ENCODE data around the gene TBC1D22A. TPM values are rescaled to one million over a fixed set of nuclear protein-coding genes. Genes with fewer than 3 reads are reported as not detected.

TBC1D22A gene
- total RNA-seq, 3 donors from 2014 or later: 35.6 to 51.9 (median 41.8) TPM

DNA sequence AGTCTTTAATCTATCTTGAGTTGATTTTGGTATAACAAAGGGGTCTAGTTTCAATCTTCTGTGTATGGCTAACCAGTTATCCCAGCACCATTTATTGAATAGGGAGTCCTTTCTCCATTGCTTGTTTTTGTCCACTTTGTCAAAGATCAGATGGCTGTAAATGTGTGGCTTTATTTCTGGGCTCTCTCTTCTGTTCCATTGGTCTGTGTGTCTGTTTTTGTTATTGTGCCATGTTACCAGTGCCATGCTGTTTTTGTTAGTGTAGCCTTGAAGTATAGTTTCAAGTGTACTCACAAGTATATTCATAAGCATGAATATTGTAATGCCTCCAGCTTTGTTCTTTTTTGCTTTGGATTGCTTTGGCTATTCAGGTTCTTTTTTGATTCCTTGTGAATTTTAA, 159.6 kb downstream of the TBC1D22A start:
- Histone ChIP-seq H3K4me3 (no peak overlapping the region), H3K9me3 (no peaks in the 10 kb centered on the region), H3K4me1 (ENCODE audit: low read depth) (no peaks in the 10 kb centered on the region), H3K36me3 (ENCODE audit: low read depth) (no peaks in the 10 kb centered on the region)
- intact Hi-C loops (cut with DNase I, micrococcal nuclease): no loop called here
- no peak for ATAC-seq
- TF ChIP-seq, protein P1, sequence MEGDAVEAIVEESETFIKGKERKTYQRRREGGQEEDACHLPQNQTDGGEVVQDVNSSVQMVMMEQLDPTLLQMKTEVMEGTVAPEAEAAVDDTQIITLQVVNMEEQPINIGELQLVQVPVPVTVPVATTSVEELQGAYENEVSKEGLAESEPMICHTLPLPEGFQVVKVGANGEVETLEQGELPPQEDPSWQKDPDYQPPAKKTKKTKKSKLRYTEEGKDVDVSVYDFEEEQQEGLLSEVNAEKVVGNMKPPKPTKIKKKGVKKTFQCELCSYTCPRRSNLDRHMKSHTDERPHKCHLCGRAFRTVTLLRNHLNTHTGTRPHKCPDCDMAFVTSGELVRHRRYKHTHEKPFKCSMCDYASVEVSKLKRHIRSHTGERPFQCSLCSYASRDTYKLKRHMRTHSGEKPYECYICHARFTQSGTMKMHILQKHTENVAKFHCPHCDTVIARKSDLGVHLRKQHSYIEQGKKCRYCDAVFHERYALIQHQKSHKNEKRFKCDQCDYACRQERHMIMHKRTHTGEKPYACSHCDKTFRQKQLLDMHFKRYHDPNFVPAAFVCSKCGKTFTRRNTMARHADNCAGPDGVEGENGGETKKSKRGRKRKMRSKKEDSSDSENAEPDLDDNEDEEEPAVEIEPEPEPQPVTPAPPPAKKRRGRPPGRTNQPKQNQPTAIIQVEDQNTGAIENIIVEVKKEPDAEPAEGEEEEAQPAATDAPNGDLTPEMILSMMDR (IDR thresholded peaks at IDR 0.05): no peak
- no peak for DNase-seq

DNA sequence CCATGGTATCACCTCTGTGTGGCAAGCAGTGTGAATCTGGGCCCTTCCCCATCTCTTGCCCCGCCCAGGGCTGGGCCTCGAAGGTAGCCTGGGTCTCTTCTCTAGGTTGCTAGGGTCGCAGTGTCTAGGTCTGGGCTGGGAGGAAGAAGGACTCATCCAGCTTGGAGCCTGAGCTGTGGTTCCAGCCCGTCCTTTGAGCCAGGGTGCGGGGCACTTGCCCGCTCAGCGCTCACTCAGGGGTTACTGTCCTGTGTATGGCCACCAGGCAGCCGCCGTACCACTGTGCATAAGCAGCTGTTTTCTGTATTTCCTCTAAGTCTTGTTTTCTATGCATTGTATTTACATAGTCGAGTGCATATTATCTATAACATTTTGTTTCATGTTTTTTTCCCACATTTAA, 160.9 kb downstream of the TBC1D22A start:
- Histone ChIP-seq H3K36me3 (ENCODE audit: low read depth) (no peaks in the 10 kb centered on the region), H3K4me3 (no peak overlapping the region), H3K4me1 (ENCODE audit: low read depth) (no peaks in the 10 kb centered on the region), H3K9me3 (no peaks in the 10 kb centered on the region)
- intact Hi-C loops (cut with DNase I, micrococcal nuclease): no loop called here
- TF ChIP-seq, protein P1 (IDR thresholded peaks at IDR 0.05): no peak
- DNase-seq: no peak
- ATAC-seq: no peak

DNA sequence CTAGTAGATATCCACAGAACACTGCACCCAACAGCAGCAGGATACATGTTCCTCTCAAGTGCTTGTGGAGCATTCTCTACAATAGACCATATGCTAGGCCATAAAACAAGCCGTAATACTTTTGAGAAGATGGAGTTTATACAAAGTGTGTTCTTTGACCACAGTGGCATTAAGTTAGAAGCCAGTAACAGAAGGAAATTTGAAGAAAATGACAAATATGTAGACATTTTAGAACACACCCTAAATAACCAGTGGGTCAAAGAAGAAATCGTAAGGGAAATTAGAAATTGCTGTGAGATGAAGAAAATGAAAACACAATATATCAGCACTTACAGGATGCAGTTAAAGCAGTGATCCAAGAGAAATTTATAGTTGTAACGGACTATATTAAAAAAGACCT, 163.4 kb downstream of the TBC1D22A start:
- intact Hi-C loops (cut with DNase I, micrococcal nuclease): no loop called here
- TF ChIP-seq, protein P1 (IDR thresholded peaks at IDR 0.05): no peak
- no peak overlapping the region for H3K4me3 ChIP-seq
- no peaks in the 10 kb centered on the region for H3K4me1 ChIP-seq (ENCODE audit: low read depth)
- no peaks in the 10 kb centered on the region for H3K9me3 ChIP-seq
- H3K36me3 ChIP-seq (ENCODE audit: low read depth): no peaks in the 10 kb centered on the region
- no peak for ATAC-seq
- no peak for DNase-seq

DNA sequence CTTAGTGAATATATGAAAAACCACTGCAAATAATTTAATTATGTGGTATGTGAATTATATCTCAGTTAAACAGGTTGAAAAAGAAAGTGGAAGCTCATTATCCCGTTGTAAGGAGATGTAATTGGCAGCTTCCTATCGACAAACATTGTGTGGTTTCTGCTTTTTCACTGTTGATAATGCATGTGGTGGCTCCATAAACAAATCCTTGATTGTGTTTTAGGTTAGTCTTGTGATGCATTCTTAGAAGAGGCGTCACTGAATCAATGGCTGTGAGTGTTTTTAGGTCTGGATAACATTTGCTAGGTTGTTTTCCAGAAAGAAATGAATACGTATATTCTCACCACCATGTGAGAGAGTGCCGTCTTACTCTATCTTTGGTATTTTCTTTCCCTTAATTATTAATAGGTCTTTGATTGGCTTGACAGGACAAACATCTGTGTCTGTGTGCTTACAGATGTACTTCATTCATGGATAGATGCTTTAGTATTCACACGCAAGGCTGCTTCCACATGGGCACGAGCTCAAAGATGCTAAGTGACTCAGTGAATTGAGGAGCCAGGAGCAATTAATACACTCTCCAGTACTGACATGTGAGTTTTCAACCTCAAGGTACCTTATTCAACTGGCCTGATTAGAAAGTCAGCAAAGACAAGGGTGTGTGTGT, 166.7 kb downstream of the TBC1D22A start:
- ATAC-seq (no peak), DNase-seq (no peak)
- H3K36me3 ChIP-seq (ENCODE audit: low read depth): no peaks in the 10 kb centered on the region
- TF ChIP-seq, protein P1 (IDR thresholded peaks at IDR 0.05): no peak
- no peaks in the 10 kb centered on the region for H3K9me3 ChIP-seq
- no peak overlapping the region for H3K4me3 ChIP-seq
- no peaks in the 10 kb centered on the region for H3K4me1 ChIP-seq (ENCODE audit: low read depth)
- intact Hi-C loops (cut with DNase I, micrococcal nuclease): no loop called here

DNA sequence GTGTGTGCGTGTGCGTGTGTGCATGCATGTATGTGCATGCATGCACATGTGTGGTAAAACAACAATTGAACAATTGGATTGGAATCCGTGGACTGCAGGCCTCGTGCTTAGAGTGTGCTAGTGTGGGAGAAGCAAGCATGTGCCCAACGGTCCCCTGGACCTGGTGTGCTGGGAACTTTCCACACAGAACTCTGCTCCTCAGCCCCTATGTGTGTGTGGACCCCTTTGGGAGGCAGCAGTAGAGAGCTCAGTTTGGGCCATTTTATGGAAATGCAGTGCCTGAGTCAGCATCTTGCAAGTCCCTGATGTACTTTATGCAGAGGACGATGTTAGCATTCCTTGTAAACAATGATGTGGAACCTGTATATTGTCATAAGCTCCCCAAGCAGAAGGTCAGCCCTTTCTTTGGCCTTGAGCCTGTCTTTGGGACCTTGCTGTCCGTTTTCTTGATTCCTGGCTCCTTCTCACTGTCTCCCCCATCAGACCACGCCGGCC, 167.3 kb downstream of the TBC1D22A start:
- peaks cover 5% of the 10 kb centered on the region for H3K4me1 ChIP-seq (ENCODE audit: low read depth)
- no peaks in the 10 kb centered on the region for H3K36me3 ChIP-seq (ENCODE audit: low read depth)
- H3K4me3 ChIP-seq: no peak overlapping the region
- DNase-seq: no peak
- H3K9me3 ChIP-seq: no peaks in the 10 kb centered on the region
- intact Hi-C loops (cut with DNase I, micrococcal nuclease): no loop called here
- TF ChIP-seq, protein P1 (IDR thresholded peaks at IDR 0.05): no peak
- ATAC-seq: no peak
